Panc1 (cell line): Measurements from ENCODE around the gene PFDN4.

Source experiments
- CTCF ChIP-seq: fragments of 450-650 bp; IDR thresholded peaks from 2 replicates; pipeline ENCODE4 v1.5.1; 2017; ENCODE audit warnings: mild to moderate bottlenecking
- POLR2AphosphoS5 ChIP-seq: IDR thresholded peaks from 2 replicates; pipeline ENCODE4 v1.6.1; 2012; ENCODE audit warnings: mild to moderate bottlenecking, low read depth, low read length, moderate library complexity

GRCh38 chr20:54227751-54228150 is 19.9 kb downstream of the PFDN4 start:
- no peak for TF ChIP-seq CTCF
- TF ChIP-seq POLR2AphosphoS5 = no peak
